Mesenteric fat pad (tissue), 1 donor: ENCODE results near the gene SMIM30. TPM values are rescaled to one million over a fixed set of nuclear protein-coding genes. Genes with fewer than 3 reads are reported as not detected.
"Not testable (repeated sequence)": the region's sequence is repeated elsewhere in the genome, so short reads cannot be mapped to it uniquely, and the experiment has no call there.

Experiments used
- DNase-seq: peaks from one replicate; pipeline ENCODE4 v3.0.0-alpha.2; 2020; ENCODE audit warnings: low spot score
- long read RNA-seq: library from polyadenylated mRNA; unstranded; transcript quantifications from one replicate; pipeline ENCODE4 v2.0.0, GENCODE V29; 2020
- total RNA-seq: library from RNA; stranded (reverse); fragmentation: NEBNext Ultra II Directional; extraction: Animal tissue kit (Norgen Biotek cat#: 25700); gene quantifications from one replicate; pipeline ENCODE4 v1.2.1, GENCODE V29; 2021
- donor health status: DM: yes; HTN: yes; CAD: no.

The SMIM30 gene, protein sequence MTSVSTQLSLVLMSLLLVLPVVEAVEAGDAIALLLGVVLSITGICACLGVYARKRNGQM
- total RNA-seq = 31.9 TPM
- long read RNA-seq, transcript SMIM30-201 (3 exons, 1,070 nt) = major isoform, 13 of 18 reads
- long read RNA-seq, partial matches to known transcripts = 0 of 18 reads
- long read RNA-seq, other reads (novel, unspliced or antisense) = 1 of 18 reads

DNA sequence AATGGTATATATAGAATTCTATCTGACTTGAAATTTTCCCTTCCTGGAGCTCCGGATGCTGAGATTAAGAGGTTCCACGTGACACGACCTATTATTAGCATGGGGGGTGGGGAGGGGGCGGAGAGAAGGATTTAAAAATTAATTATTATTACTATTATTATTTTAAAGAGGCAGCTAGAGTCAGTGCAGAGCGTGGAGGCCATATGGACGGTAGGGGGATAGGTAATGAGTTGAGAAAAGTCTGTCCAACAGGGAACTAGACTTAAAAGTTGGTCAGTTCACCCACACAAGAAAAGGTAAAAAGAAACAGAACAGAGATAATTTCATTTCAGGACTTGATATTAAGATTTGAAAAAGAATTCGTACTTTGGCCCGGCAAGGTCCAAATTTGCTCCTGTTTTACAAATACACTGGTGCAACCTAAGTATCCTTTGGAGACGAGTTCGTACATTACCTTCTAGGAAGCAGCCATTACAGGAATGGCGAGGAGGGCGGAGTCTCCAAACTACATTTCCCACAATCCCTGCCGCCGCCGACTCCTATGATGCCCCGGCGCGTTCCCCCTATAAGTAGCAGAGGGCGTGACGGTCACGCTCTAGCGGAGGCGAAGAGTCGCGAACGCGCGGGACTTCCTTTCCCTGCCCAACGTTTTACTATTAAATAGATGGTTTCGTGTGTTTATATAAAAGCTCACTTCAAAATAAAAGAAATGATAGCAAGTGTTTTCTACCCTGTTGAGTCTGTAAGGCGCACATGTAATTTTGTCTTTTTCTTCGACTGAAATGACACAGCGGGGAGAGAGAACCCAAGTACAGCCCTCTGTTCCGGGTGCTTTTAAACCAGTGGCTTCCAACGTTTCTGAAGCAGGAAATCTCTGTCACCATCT lies at the start of gene SMIM30:
SMIM30 (minus strand) TSS at position 481 of the 886 bp plus-strand sequence. CDS start 976 bp downstream, outside the sequence.
- peak; percentile 94 for DNase-seq

DNA sequence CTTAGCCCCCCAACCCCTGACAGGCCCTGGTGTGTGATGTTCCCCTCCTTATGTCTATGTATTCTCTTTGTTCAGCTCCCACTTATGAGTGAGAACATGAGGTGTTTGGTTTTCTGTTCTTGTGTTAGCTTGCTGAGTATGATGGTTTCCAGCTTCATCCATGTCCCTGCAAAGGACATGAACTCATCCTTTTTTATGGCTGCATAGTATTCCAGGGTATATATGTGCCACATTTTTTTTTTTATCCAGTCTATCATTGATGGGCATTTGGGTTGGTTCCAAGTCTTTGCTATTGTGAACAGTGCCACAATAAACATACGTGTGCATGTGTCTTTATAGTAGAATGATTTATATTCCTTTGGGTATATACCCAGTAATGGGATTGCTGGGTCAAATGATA lies 47.8 kb upstream of the SMIM30 start:
- not testable (repeated sequence) for DNase-seq

DNA sequence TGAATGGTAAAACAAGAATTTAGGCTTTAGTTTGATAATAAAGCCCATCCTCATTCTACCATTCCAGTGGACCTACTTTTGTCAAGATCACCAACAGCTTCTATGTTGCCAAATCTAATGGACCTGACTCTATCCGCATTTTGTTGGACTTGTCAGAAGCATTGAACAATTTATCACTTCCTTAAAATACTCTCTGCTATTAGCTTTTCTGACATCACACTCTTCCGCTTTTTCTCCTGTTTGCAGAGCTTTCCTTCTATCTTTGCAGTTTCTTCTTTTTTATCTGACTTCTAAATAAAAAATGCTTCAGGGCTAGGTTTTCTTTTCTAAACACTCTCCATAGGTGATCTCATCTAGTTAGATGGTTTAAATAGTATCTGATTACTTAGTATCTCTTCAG lies 42.7 kb upstream of the SMIM30 start:
- no peak for DNase-seq

DNA sequence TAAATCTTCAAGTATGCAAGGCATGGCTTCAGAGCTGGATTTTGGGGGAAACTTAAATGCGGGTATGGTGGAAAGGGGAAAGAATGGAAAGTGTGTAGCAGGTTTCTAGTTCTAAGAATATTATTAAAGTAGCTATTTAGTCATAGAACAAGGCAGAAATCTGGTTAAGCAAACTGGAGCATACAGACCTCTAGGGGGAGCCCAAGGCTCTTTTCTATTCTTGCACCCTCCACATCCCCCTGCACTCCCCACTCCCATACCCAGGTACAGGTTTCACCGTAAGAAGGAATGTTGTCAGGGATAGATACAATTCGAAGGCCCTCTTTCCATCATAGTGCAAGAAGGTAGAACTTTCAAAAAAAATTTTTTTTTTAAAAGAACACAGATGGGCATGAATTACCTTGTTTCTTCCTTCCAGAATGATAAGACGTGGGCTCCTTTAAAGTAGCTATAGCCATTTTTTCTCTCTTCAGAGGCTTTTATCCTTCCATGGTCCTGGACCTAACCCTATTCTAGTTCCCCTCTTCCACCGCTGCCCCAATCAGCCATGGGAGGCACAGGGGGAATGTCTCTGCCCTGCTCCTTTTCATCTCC lies 41.5 kb upstream of the SMIM30 start:
- no peak for DNase-seq

DNA sequence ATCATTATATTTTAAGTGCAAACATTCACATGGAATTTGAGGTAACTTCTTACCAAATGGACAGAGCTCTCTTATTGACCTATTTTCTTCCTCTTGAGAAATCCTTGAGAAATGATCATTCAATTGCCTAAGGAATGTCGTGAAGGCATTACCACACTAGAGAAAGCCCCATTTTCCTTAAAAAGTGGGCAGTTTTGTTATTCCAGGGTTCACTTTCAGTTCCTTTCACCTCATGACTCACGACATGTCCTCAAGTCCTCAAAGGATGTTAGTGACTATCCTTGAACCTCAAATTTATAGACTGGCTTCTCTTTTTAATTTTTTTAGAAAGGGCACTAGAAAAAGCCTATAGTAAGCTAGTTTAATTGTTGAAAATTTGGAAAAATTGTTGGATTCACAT lies 40.4 kb upstream of the SMIM30 start:
- DNase-seq = no peak

DNA sequence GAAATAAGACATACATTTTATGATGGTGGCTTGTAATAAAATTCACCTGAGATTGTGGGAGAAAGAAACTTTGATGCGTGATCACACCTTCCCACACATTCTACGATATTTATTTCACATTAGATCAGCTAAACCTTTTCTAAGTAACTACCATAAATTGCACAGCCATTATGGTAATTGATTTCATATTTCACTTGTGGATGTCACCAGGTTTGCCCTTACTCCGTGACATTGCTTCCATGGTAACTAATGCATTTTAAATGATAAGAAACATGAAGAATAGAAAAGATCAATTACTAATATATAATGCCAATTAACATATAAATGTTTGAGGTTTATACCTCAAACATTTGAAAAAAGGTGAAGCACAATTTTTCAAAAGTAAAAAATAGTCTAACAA lies 35.8 kb upstream of the SMIM30 start:
- DNase-seq = no peak

DNA sequence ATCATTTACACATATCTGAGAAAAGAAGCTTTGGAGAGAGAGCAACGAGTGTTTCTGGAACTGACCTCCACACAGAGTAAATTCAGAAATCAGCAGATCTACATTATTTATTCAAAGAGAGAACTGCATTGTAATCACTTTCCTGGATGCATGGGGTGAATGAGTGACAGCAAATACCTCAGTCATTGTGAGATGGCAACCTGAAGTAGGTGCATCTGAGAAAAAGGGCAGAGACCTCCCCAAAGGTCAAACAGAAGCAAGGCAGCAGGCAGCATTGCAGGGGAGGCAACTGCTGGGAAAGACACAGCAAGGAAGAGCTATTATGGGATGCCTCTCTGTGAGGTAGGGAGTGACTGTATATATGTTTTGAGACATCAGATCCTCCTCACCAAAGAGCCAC lies 26.5 kb upstream of the SMIM30 start:
- DNase-seq = no peak

DNA sequence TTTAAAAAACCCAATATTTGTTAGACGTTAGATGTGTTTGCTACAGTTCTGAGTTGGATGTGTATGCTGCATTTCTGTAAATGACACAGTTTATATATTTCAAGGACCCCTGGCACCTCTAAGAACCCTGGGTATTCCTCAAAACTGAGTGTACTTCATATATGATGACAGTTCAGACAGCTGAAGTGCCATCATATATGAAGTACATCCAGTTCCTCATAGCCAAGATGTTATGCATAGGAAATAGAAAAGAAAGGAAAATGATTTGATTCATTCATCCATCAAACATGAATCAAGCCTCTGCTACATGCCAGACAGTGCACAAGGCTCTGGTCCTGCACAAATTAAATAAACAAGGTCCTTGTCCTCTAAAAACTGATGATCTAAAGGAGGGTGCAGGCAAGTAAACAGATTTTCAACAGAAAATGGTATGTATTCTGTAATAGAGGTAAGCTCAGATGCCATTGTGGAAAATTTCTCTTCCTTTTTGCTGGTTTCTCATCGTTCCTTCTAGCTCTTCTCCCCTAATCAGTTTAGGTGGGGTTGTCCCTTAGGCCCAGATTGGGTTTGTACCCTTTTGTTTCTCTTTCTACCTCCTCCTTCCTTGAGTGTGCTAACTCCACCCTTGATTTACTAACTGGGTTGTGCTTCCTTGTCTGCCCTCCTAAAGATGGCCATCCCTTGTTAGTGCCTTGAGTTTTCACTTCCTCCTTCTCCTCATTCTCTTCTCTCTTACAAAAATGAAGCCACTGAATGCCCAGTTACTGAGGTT lies 25.3 kb upstream of the SMIM30 start:
- no peak for DNase-seq

DNA sequence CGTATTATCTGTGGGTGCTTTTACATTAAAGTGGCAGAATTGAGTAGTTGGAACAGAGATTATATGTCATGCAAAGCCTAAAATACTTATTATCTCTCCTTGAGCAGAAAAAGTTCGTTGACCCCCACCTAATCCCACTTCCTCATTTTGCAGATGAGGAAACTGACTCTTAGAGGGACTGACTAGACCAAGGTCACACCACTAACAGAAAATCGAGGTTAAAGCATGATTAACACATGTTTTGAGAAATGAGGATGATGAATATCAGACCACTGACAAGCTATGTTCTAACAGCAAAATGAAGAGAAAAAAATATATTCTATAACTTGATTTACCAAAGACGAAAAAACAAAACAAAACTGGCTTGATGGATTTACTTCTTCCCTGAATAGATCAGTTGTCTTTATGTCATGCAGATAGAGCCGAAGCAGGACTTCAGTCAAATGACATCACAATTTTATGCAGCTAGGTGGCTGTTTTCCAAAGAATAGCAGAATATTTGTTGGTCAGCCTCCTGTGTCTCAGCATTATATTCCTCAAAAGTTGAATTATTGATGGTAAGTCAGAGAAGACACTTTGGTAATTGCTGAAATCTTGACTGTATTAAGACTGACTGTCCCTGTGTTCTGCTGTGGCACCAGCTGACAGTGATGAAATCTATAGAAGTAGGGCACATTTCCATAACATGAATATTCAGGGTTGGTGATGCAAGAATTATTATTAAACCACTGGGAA lies 24.2 kb upstream of the SMIM30 start:
- DNase-seq = no peak

DNA sequence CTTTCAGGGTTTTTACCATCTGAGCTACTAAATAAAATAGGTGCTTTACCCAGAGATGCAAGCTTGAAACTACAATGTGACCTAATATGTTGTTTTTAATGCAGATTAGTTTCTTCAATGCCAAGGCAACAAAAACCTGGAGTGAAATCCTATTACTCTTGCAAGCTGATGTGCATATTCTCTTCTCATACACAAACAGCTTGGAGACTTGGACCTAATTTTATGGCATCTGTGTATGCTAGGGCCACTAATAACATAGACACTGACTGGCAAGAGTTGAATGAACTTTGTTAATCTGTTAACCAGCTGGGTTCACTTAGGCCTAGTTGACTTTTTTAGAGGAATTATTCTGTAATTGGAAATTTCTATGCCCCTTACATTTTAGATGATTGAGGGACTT lies 23.4 kb upstream of the SMIM30 start:
- DNase-seq = no peak

DNA sequence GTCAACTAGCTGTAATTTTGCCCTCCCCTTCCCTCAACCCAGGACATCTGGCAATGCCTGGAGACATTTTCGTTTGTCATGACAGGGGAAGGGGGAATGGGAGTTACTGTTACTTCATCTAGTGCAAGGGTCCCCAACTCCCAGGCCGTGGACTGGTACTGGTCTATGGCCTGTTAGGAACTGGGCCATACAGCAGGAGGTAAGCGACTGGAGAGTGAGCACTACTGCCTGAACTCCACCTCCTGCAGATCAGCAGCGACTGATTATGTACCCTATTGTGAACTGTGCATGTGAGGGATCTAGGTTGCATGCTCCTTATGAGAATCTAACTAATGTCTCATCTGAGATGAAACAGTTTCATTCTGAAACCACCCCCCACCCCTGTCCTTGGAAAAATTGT lies 22.6 kb upstream of the SMIM30 start:
- DNase-seq = no peak

DNA sequence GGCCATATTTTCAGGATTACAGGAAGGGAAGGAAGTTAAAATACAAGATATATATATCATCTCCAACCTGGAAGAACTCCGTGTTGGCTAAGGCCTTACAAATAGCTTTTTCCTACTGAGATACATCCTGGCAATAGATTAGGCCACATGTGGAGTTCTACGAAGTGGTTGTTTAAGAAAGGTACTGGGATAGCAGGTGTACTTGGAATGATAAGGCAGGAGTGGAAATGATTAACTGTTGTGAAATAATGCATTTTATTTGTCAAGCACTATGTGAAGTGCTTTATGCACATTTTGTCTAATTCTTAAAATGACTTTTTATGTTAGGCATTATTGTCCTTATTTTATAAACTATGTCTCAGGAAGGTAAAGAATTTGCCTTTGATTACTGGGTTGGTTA lies 18.9 kb upstream of the SMIM30 start:
- no peak for DNase-seq

DNA sequence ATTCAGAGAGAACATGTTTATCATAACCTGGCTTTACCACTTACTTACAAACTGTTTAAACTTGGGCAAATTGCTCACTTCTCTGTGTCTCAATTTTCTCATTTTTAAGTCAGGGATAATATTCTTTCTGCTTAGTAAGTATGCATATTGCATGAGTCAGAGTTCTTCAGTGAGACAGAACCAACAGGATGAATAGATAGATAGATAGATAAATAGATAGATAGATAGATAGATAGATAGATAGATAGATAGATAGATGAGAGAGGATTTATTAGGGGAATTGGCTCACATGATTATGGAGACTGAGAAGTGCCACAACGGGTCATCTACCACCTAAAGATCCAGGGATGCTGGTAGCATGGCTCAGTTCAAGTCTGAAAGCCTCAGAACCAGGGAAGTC lies 15.7 kb upstream of the SMIM30 start:
- DNase-seq = no peak

DNA sequence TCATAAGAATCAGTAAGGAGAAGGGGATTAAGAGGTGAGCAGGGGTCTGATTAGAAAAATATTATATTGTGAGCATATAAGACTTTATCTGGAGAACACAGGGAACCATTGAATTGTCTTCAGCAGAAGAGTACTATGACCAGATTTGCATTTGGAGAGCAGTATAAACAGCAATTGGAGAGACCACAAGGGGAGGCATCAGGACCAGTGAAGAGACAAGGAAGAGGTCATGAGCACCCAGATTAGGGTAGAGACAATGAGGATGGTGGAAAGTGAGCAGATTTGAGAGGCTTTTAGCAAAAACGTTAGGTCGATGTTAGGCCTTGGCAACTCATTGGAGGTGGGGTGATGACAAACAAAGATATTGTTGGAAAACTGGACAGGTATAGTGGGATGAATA lies 13.0 kb upstream of the SMIM30 start:
- DNase-seq = no peak

DNA sequence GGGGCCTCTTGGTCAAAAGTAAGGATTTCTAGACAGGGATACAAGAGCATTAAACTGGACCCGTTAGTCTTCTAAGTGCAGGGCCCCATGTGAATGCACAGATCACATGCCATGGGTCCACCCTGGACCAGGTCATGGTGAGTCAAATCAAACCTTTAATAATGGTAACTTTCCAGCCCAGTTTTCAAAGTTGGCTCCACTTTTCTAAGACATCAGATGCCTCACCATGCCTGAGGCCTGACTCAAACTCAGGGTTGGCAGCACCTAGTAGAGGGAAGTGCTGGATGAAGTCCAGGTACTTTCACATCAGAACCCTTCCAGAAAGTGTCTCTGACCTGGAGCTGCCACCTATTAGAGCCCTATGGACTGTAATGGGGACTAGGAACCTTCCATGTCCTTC lies 9.7 kb upstream of the SMIM30 start:
- DNase-seq = no peak

DNA sequence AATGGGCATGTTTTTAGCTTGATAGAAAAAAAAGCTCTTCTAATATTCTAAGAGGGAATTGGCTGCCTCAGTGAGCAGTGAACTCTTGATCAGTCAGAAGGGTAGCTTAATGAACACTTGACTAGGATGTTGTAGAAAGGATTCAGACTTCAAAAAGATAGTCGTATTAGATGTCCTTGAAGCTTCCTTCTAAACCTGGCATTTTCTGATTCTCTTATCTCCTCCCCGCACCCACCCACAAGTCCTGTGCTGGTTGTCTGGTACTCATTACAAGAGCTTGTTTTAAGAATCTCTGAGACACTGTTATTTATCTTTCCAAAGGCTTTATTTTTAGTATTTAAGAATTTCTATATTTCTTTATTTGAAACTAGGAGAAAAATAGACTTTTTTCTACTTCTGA lies 7.4 kb upstream of the SMIM30 start:
- DNase-seq = no peak

DNA sequence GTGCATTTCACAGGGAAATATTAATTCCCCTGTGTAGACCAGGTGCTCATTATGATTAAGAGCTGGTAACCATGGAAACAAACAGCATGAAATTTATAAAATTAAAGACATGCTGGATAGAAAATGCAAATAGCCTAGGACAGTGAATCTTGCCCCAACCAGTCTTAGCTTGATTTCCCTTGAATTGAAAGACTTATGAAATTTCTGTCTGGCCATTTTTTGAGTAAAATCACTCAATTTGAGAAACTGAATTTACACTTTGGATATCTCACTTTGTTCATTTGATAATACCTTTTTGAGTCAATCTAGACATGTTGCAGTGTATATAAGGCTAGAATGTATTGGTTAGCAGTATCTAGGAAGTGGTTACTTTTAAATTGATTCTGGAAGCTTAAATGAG lies 4.4 kb upstream of the SMIM30 start:
- no peak for DNase-seq

DNA sequence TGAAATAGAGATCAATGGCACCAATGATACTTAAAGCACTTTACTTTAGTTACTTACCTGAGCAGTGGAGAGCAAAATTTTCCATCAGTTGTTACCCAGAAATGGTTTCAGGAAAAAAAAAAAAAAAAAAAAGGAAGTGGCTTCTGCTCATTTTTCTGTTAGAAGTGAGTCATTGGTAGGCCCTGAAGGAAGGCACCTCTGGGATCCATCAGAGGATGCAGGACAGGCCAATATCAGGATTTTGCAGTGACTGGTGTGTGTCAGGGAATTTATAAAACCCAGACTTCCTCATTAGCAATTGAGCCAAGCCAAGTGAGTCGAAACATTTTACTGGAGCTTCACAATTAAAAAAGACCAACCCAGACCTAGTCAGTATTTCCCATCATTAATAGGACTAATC lies 2.3 kb upstream of the SMIM30 start:
- no peak for DNase-seq

DNA sequence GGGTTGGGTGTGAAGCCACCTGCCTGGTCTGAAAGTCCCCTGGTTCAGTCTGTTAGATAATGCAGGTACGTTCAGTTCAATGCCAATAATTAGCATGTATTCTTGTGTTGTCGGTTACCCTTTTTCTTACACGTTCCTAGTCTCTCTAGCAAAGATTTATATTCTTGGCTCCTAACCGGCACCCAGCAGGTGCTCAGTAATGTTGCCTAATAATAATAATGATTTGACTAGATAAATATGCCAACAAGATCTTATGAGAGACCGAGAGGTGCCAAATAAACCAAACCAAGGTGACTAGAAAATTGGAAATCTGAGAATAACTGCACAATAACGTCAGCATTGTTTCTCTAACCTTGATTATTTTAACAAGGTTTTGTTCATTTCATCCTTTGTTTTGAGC lies 1.1 kb upstream of the SMIM30 start:
- no peak for DNase-seq

DNA sequence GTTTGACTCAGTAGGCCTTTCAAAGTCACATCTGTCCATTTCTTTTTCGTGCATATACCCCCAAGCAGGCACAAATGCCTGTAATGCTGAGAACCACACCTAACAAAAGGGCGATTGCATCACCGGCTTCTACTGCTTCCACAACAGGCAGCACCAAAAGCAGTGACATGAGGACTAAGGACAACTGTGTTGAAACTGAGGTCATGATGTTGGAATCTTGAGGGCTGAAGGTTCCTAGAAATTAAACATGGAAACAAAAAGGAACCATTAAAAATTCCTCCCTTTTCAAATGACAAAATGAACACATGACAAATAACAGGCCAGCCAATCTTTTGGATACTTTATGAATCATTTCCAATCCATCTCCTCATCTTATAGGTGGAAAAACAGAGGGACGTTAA lies 980 bp downstream of the SMIM30 start:
- not testable (repeated sequence) for DNase-seq

DNA sequence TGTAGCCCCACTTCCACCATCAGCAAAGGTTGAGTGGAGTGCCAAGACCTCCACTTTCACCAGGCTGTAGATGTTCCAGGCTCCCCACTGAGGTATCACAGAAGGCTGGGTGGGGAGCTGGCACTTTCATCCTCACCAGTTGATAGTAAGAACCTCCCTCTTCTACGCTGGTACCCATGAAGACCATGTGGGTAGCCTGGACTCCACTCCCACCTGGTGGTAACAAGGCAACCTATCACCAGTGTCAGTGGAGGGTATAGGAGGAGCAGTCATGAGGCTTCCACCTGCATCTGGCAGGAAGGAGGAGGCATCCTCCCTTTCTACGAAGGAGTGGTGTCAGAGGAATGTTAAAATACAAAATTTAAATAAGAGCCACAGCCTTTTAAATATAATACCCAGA lies 4.4 kb downstream of the SMIM30 start:
- DNase-seq = no peak
